Activated naive CD8-positive, alpha-beta T cell treated with anti-CD3 and anti-CD28 coated beads, Interleukin-2, amount 50 U/mL, for 24 hours (primary cell): ENCODE results near the gene FRA10AC1.
"Not testable (repeated sequence)": the region's sequence is repeated elsewhere in the genome, so short reads cannot be mapped to it uniquely, and the experiment has no call there.

ENCODE experiments used
- ATAC-seq: fragments of 150-1000 bp; cut with Tn5 transposase; one replicate; pipeline ENCODE4 v1.10.0; 2021
- DNase-seq: peaks from one replicate; pipeline ENCODE4 v3.0.0; 2021
- H3K27ac Mint-ChIP-seq: one replicate; pipeline ENCODE4 v1.8.0; 2021; ENCODE audit warnings: mild to moderate bottlenecking, mixed read lengths
- H3K27me3 Mint-ChIP-seq: one replicate; pipeline ENCODE4 v1.8.0; 2021; ENCODE audit warnings: mixed read lengths
- H3K36me3 Mint-ChIP-seq: one replicate; pipeline ENCODE4 v1.8.0; 2021; ENCODE audit warnings: low read depth, mixed read lengths
- H3K4me1 Mint-ChIP-seq: one replicate; pipeline ENCODE4 v1.8.0; 2021; ENCODE audit warnings: mixed read lengths
- H3K4me3 Mint-ChIP-seq: one replicate; pipeline ENCODE4 v1.8.0; 2021; ENCODE audit warnings: mild to moderate bottlenecking, moderate library complexity, mixed read lengths
- H3K9me3 Mint-ChIP-seq: one replicate; pipeline ENCODE4 v1.8.0; 2021; ENCODE audit warnings: mixed read lengths

FRA10AC1 gene

DNA sequence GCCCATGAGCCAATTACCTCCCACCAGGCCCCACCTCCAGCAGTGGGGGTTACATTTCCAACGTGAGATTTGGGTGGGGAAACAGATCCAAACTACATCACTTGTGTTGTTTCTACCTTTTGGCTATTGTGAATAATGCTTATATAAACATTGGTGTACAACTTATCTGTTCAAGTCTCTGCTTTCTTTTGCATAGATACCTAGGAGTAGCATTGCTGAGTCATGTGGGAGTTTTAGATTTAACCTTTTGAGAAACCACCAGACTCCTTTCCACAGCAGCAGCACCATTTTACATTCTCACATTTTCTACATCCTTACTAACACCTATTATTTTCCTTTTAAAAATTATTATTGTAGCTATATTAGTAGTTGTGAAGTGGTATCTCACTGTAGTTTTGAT is 14.4 kb upstream of the FRA10AC1 start:
- Mint-ChIP-seq H3K4me3 (no peak overlapping the region), H3K27ac (no peak overlapping the region), H3K36me3 (no peaks in the 10 kb centered on the region), H3K27me3 (peaks cover 25% of the 10 kb centered on the region), H3K9me3 (no peaks in the 10 kb centered on the region), H3K4me1 (peaks cover 9% of the 10 kb centered on the region)
- ATAC-seq (no peak), DNase-seq (no peak)

DNA sequence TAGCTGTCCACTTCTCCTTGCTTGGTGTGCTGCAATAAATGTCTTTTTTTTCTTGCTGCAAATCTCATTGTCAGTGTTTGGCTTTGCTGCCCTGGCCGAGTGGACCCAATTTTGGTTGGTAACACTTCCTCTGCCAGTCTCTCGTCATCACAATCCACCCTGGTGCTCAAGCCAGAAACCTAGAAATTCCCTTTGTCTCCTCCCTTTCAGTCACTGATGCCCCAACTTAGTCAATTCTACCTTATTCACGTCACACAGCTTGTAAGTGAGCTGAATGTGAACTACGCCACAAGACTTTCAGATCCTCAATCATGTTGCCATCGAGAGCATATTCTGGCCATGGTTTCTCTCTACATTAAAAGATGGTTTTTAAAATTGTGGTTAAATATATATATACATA is 13.0 kb upstream of the FRA10AC1 start:
- no peak for ATAC-seq

DNA sequence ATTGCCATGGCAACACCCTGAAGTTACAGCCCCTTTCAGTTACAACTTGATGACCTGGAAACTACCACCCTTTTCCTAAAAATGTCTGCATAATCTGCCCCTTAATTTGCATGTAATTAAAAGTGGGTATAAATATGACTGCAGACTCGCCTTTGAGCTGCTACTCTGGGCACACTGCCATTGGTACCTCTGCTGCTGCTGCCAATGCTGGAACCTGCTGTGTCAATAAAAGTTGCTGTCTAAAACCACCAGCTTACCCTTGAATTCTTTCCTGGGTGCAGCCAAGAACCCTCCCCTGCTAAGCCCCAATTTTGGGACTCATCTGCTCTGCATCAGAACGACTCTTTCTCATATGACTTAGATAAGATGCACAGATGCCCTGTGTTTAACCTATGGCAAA is 10.2 kb upstream of the FRA10AC1 start:
- peaks cover 10% of the 10 kb centered on the region for H3K4me1 Mint-ChIP-seq
- DNase-seq (no peak), ATAC-seq (no peak)
- peaks cover 4% of the 10 kb centered on the region for H3K27me3 Mint-ChIP-seq
- H3K27ac Mint-ChIP-seq: no peak overlapping the region
- H3K36me3 Mint-ChIP-seq: no peaks in the 10 kb centered on the region
- no peak overlapping the region for H3K4me3 Mint-ChIP-seq
- H3K9me3 Mint-ChIP-seq: no peaks in the 10 kb centered on the region

More for the DNA sequence above, 13.0 kb upstream of the FRA10AC1 start:
- H3K27ac Mint-ChIP-seq: no peak overlapping the region
- no peaks in the 10 kb centered on the region for H3K9me3 Mint-ChIP-seq
- peaks cover 20% of the 10 kb centered on the region for H3K27me3 Mint-ChIP-seq
- peaks cover 4% of the 10 kb centered on the region for H3K4me1 Mint-ChIP-seq
- no peak overlapping the region for H3K4me3 Mint-ChIP-seq
- no peak for DNase-seq
- H3K36me3 Mint-ChIP-seq: no peaks in the 10 kb centered on the region

DNA sequence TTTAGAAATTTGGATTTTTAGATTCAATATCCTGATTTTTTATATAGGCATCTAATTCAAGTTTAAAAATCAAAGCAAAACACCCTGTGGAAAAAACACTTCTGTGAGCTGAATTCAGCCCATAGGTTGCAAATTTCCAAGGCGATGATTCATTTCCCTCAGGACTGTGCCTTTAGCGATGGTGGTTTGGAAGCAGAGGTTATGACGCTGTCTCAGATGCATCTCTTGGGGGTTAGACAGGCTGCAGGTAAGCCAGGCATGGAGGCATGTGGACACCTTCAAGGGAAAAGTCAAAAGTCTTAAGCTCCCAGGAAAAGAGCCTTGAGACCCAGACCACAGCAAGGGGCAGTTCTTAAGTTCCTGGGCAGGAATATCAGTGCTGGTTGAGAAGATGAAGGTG is 9.5 kb upstream of the FRA10AC1 start:
- Mint-ChIP-seq H3K27me3 (peaks cover 3% of the 10 kb centered on the region), H3K4me1 (peaks cover 17% of the 10 kb centered on the region), H3K9me3 (no peaks in the 10 kb centered on the region), H3K4me3 (no peak overlapping the region), H3K27ac (no peak overlapping the region), H3K36me3 (no peaks in the 10 kb centered on the region)
- ATAC-seq: no peak
- DNase-seq: no peak

DNA sequence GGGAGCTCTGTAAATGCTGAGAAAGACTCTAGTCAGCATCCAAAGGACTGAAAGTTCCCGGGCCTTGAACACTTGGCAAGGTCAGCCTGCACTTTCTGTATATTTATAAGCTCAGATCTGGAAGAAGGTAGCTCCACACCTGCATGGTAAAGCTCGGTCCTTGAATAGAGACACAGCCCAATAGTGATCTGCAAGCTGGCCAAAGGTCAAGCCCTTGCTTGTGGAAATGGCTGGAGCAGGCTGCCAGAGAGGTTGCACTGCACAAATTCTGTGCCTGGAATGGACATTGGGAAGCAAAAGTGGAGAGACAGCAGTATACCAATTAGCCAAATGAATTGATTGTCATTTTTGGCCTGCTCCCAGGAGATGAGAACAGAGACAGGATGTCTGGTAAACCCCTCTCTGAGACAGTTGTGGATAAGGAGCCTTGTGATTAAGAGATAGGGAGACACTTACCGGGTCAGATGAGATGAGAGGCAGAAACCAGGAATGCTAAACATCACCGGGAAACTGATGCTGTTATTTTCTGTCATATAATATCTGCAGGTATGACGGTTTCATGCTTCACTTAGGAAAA is 8.0 kb upstream of the FRA10AC1 start:
- H3K9me3 Mint-ChIP-seq: no peaks in the 10 kb centered on the region
- H3K27me3 Mint-ChIP-seq: peaks cover 2% of the 10 kb centered on the region
- ATAC-seq (no peak), DNase-seq (no peak)
- peaks cover 15% of the 10 kb centered on the region for H3K4me1 Mint-ChIP-seq
- no peak overlapping the region for H3K4me3 Mint-ChIP-seq
- H3K27ac Mint-ChIP-seq: no peak overlapping the region
- H3K36me3 Mint-ChIP-seq: no peaks in the 10 kb centered on the region

DNA sequence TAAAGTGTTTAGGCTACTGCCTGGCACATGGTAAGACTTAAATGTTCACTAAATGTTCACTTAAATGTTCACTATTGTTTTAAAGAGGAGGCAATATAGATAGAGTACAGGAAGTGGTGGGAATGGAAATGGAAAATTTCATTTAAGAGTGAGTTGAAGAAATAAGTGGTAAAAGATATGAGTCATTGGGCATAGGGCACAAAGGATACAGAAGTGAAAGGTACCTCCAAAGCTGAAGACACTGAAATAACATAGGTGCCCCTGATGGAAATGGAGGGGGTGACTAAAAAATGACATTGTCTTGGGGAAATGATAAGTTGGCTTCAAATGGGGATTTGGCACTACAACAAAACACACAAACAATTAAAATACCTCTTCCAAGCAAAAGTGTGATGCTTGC is 5.2 kb upstream of the FRA10AC1 start:
- no peak for DNase-seq
- Mint-ChIP-seq H3K27me3 (peaks cover 2% of the 10 kb centered on the region), H3K9me3 (no peaks in the 10 kb centered on the region), H3K36me3 (no peaks in the 10 kb centered on the region), H3K4me1 (peaks cover 21% of the 10 kb centered on the region), H3K4me3 (peak overlapping the region; percentile 18), H3K27ac (peak overlapping the region; percentile 70)
- ATAC-seq: peak; percentile 86

DNA sequence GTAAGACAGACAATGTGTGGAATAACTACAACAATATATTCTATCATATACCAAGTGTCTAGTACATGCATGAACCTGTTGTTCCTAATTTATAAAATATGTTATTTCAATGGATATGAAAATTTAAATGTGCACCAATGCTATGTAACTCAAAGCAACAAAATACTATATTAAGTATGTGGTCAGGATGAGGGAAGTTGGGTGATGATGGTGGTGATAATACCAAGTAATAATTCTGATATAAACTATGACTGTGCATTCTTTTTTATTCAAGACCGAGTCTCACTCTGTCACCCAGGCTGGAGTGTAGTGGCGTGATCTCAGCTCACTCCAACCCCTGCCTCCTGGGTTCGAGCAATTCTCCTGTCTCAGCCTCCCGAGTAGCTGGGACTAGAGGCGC is 2.1 kb upstream of the FRA10AC1 start:
- DNase-seq (no peak), ATAC-seq (no peak)
- Mint-ChIP-seq H3K9me3 (no peaks in the 10 kb centered on the region), H3K4me1 (peaks cover 36% of the 10 kb centered on the region), H3K36me3 (peaks cover 1% of the 10 kb centered on the region), H3K27me3 (peaks cover 2% of the 10 kb centered on the region), H3K4me3 (no peak overlapping the region), H3K27ac (no peak overlapping the region)

DNA sequence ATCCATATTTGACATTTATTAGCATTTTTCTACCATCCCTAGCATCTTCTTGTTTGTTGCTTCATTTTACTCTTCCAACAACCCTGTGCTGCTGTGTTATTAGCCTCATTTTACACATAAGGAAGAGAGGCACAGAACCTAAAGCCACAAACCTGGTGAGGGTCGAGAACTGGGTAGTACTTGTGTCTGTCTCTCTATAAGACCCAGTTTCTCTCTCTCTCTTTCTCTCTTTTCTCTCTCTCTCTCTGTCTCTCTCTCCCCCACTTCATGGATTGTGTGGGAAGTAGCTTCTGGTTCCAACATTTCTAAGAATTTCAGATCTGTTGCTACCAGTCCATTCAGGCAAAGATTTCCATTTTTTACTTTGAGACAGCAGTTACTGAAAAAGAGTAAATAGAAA is 1.4 kb upstream of the FRA10AC1 start:
- Mint-ChIP-seq H3K4me1 (peaks cover 36% of the 10 kb centered on the region), H3K36me3 (peaks cover 4% of the 10 kb centered on the region), H3K27me3 (peaks cover 2% of the 10 kb centered on the region), H3K4me3 (peak overlapping the region; percentile 67), H3K27ac (peak overlapping the region; percentile 66), H3K9me3 (no peaks in the 10 kb centered on the region)
- DNase-seq (no peak), ATAC-seq (no peak)

DNA sequence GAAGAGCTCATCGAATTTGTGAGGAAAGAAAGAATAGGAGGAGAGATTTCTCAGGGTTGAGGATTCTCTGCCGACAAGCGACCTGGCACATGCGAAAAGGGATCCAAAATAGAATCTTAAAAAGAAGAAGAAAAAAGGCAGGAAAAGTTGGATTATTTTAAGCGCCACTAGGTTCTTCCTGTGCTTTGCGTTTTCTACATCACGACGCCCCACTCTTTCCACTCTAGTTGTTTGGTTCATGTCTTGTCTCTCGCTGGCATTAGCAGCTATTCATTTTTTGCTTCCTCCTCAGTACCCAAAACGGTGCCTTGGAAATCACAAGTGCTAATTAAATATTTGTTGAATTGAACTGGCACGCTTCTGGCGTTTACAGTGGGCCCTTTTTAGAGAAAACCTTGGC is 674 bp upstream of the FRA10AC1 start:
- Mint-ChIP-seq H3K36me3 (peaks cover 7% of the 10 kb centered on the region), H3K9me3 (no peaks in the 10 kb centered on the region), H3K4me1 (peaks cover 35% of the 10 kb centered on the region), H3K4me3 (no peak overlapping the region), H3K27me3 (peaks cover 2% of the 10 kb centered on the region), H3K27ac (no peak overlapping the region)
- ATAC-seq: no peak
- peak; percentile 6 for DNase-seq

DNA sequence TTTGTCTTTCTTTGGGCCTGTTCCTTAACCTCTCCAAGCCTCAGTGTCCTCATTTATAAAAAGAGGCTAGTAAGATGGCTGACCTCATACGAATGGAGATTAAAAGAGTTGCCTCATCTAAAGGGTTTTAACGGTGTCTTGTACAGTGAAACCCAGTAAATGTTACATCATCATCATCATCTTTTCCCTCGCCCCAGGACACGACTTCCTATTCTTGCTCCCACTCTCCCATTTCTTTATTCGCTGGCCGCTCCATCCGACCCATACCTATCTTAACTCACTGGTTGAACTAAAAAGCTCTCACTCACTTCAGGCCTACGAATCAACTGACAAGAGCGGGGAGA is 554 bp downstream of the FRA10AC1 start:
- Mint-ChIP-seq H3K27me3 (no peaks in the 10 kb centered on the region), H3K9me3 (no peaks in the 10 kb centered on the region), H3K4me3 (no peak overlapping the region), H3K4me1 (peaks cover 25% of the 10 kb centered on the region), H3K36me3 (peaks cover 12% of the 10 kb centered on the region), H3K27ac (no peak overlapping the region)
- DNase-seq (peak; percentile 7), ATAC-seq (peak; percentile 11)

DNA sequence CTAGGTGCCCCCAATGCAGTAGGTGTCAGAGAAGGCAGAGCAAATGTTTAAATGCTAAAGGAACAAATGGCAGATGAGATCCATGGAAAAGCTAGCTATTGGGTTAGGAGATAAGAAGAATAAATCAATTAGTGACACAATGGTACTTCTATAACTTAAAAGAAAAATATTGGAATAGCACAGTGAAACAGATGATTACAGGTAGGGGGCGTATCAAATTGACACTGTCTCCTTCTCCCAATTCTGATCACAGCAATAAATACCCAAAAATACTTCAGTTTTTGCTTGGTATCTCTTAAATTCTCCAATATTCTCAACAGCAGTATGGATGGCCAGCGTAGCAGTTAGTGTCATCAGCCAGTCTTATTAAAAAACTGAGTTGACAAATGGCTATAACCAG is 5.2 kb downstream of the FRA10AC1 start:
- no peaks in the 10 kb centered on the region for H3K27me3 Mint-ChIP-seq
- DNase-seq (no peak), ATAC-seq (no peak)
- no peak overlapping the region for H3K27ac Mint-ChIP-seq
- no peak overlapping the region for H3K4me3 Mint-ChIP-seq
- peaks cover 19% of the 10 kb centered on the region for H3K4me1 Mint-ChIP-seq
- no peaks in the 10 kb centered on the region for H3K9me3 Mint-ChIP-seq
- H3K36me3 Mint-ChIP-seq: peaks cover 31% of the 10 kb centered on the region

DNA sequence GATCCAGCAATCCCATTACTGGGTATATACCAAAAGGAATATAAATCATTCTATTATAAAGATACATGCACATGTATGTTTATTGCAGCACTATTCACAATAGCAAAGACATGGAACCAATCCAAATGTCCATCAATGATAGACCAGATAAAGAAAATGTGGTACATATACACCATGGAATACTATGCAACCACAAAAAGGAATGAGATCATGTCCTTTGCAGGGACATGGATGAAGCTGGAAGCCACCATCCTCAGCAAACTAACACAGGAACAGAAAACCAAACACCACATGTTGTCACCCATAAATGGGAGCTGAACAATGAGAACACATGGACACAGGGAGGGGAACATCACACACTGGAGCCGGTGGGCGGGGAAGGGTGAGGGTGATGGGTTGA is 5.8 kb downstream of the FRA10AC1 start:
- not testable (repeated sequence) for H3K4me3 Mint-ChIP-seq, H3K27ac Mint-ChIP-seq, DNase-seq, ATAC-seq, H3K9me3 Mint-ChIP-seq, H3K27me3 Mint-ChIP-seq
- H3K36me3 Mint-ChIP-seq: peaks cover 31% of the 10 kb centered on the region
- H3K4me1 Mint-ChIP-seq: peaks cover 19% of the 10 kb centered on the region

DNA sequence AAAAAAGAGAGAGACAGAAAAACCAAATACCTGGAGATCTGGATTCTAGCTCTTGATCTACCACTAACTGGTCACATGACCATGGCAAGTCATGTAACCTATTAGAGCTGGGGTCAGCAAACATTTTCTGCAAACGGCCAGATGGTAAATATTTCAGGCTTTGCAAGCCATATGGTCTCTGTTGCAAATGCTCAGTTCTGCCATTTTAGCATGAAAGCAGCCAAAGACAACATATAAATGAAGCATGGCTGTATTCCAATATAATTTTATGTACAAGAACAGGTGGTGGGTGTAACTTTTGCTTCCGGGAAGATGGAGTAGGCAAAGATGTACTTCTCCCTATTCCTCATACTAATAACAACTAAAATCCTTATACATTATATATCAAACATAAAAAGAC is 6.7 kb downstream of the FRA10AC1 start:
- H3K27ac Mint-ChIP-seq: no peak overlapping the region
- no peaks in the 10 kb centered on the region for H3K27me3 Mint-ChIP-seq
- no peak for ATAC-seq
- peaks cover 32% of the 10 kb centered on the region for H3K36me3 Mint-ChIP-seq
- peaks cover 16% of the 10 kb centered on the region for H3K4me1 Mint-ChIP-seq
- no peak overlapping the region for H3K4me3 Mint-ChIP-seq
- H3K9me3 Mint-ChIP-seq: no peaks in the 10 kb centered on the region
- no peak for DNase-seq

DNA sequence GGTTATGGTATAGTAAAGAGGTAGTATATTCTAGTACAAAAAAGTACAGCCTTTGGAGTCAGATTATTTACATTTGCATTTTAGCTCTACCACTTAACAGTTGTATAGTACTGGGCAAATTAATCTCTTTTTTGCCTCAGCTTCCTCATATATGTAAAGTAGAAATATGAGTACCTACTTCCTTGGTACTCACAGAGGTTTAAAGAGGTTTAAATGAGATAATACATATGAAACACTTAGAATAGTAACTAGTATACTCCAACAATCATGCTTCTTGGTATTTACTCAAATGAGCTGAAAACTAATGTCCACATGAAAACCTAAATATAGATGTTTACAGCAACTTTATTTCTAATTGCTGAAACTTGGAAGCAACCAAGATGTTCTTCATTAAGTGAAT is 14.7 kb downstream of the FRA10AC1 start:
- Mint-ChIP-seq H3K36me3 (peaks cover 14% of the 10 kb centered on the region), H3K27ac (no peak overlapping the region), H3K9me3 (no peaks in the 10 kb centered on the region), H3K27me3 (no peaks in the 10 kb centered on the region), H3K4me1 (no peaks in the 10 kb centered on the region), H3K4me3 (no peak overlapping the region)
- ATAC-seq (no peak), DNase-seq (no peak)

DNA sequence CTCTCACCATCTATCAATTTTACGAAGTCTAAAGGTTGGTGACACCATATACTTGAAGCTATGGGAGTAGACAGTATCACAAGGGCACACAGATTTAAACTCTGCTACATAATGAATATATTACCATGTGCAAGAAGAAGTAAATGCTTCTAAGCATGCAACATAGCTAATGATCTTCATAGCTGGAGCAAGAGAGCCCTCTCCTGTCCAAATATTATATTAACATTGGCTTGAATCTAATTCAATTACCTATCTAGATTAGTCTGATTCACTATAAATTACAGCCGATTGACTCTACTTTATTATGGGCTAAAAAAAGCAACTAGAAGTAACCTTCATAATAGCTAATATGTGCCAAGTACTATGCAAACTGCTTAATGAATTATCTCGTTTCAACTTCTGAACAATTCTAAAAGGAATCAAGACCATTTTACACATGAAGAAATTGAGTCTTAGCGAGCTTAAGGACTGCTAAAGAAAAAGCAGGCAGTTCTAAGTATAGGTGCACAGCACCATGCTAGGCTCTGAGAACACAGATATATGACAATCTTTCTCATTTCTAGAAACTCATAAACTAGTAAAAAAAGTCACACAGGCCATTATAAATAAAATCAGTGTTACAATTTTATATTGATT is 21.9 kb downstream of the FRA10AC1 start:
- Mint-ChIP-seq H3K27me3 (no peaks in the 10 kb centered on the region), H3K36me3 (peaks cover 18% of the 10 kb centered on the region), H3K27ac (no peak overlapping the region), H3K9me3 (no peaks in the 10 kb centered on the region), H3K4me1 (no peaks in the 10 kb centered on the region), H3K4me3 (no peak overlapping the region)
- ATAC-seq: no peak
- no peak for DNase-seq
